ENCODE results near the gene CRADD.

GRCh38 chr12:93813186-93813585 lies 136.0 kb downstream of the CRADD start:
- TF ChIP-seq CTCF (IDR thresholded peaks at IDR 0.05; ENCODE audit: extremely low read depth in 1 of 2, insufficient read depth in 1 of 2, low read depth in 1 of 2, low read length in 2 of 2) (no peak), MAX (IDR thresholded peaks at IDR 0.05; ENCODE audit: insufficient read depth, insufficient read length) (no peak), POLR2AphosphoS5 (IDR thresholded peaks at IDR 0.05; ENCODE audit: insufficient read depth, low read depth, low read length) (no peak)
